T-helper 22 cell (primary cell): ENCODE measurements around the gene ZNF286A.
"Not testable (repeated sequence)": the region's sequence is repeated elsewhere in the genome, so short reads cannot be mapped to it uniquely, and the experiment has no call there.

Experiments
- DNase-seq: peaks from one replicate; pipeline ENCODE4 v3.0.0-alpha.2; 2020; ENCODE audit warnings: low read depth

Gene ZNF286A

DNA sequence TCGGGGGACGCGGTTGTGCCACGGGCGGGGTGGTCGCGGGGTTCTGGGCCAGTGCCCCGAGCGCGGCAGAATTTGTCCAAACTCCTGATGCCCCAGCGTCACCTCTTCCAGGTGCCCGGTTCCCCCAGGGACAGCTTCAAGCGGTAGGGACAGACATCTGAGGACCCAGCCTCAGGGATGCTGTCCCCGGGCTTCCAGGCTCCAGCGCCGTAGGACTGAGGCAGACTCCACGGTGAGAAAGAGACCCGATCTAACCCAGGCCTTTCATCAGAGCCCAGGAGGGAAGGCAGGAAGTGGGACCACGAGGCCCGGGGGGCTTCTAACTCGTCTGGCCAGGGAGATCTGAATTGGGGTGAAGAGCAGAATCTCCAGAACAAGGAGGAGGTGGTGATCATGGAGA lies 385 bp downstream of the ZNF286A start:
- DNase-seq = not testable (repeated sequence)

DNA sequence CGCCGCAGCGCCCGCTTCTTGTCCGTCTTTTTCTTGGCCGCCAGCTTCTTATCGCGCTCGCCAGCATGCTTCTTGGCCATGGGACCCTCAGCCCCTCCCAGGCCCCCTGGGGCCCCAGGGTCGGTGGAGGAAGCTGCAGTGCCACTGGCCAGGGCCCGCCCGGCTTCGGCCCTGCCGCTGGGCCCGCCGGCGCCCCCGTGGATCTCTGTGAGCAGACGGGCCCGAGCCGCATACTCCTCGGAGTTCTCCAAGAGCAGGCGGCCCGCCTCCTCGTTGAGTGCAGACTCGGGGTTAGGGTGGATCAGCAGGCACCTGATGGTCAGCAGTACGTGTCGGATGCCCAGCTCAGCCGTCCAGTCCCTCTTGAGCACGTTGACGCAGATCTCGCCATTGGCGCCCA lies 4.7 kb downstream of the ZNF286A start:
- not testable (repeated sequence) for DNase-seq

DNA sequence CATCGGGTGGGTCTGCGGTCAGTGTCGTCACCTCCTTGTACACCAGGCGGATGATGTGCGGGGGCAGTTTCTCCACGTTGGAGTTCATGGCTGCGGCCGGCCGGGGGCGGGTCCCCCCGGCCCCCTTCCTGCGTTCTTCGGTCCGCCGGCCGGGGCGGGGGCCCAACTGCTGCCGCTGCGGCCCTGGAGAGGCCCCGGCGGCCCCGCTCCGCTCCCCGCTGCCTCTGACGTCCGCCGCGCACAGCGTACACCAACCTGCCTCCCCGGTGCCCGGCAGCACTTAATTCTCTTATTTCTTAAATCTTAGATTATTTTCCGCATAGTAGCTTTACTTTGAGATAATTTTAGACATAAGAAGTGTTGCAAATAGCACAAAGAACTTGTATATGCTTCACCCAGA lies 5.3 kb downstream of the ZNF286A start:
- DNase-seq = not testable (repeated sequence)

DNA sequence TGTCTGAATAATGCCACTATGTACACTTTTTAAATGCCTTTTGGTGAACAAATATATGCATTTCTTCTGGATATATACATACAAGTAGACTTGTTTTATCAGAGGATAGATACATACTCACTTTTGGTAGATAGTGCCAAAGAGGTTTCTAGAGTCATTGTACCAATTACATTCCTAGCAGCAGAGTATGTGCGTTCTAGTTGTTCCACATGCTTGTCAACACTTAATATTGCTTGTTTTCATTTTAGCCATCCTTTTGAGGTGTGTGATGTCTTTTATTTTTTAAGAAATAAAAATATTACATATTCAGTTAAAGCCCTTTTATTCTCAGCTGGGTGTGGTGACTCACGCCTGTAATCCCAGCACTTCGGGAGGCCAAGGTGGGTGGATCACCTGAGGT lies 9.3 kb downstream of the ZNF286A start:
- DNase-seq = not testable (repeated sequence)

DNA sequence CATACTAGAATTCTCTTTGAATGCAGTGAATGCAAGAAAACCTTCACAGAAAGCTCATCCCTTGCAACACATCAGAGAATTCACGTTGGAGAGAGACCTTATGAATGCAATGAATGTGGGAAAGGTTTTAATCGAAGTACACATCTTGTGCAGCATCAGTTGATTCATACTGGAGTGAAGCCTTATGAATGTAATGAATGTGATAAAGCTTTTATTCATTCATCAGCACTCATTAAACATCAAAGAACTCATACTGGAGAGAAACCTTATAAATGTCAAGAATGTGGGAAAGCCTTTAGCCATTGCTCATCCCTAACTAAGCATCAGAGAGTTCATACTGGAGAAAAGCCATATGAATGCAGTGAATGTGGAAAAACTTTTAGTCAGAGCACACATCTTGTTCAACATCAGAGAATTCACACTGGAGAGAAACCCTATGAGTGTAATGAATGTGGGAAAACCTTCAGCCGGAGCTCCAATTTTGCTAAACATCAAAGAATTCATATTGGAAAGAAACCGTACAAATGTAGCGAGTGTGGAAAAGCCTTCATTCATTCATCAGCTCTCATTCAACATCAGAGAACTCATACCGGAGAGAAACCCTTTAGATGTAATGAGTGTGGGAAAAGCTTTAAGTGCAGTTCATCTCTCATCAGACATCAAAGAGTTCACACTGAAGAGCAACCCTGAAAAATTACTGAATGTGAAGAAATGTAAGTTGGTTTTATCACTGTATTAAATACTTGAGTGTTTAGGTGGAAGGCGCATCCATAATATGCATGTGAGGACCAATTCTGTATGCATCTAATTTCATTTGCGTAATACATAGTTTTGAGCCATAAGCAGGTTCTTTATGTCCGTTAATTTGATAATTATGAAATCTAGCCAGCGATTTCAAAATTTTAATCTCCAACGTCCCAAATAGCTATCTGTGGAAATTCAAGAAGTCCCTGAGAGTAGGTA lies 17.3 kb downstream of the ZNF286A start:
- DNase-seq = not testable (repeated sequence)

DNA sequence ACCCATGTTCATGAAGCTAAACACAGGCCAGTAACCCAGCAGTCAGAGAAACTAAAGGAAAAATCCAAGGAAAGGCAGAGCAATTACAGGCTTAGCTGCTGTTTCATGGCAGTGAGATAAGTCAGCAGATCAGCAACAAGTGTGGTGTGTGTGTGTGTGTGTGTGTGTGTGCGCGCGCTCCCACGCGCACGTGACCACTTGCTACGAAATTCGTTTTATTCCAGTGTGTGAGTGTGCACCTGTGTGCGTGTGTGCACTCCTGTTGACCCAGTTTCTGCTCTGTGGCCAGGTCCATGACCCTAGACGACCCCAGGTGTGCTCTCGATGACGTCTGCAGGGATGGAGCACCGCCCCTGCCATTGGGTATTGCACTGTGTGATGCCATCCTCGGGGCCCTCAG lies 31.0 kb downstream of the ZNF286A start:
- not testable (repeated sequence) for DNase-seq

DNA sequence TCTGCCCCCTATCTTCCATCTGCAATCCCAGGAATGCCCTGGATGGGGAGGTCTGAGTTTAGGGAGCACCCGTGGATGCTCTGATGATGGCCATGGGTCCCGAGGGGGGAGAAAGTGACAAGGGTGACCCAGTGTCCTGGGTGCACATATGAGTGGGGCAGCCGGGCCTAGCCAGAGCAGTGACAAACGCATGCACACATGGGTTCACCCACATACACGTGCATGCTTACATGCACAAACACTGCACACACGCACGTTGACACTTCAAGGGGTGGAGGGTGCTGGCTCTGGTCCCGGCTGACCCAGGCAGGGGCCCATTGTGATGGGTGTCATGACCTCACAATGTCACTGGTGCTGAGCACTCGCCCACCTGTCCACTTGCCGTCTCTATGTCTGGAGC lies 32.3 kb downstream of the ZNF286A start, which contains the start of gene TBC1D26:
TBC1D26 (plus strand) TSS at position 384 of the 400 bp plus-strand sequence. CDS start 3,066 bp downstream, outside the sequence.
- DNase-seq = not testable (repeated sequence)

DNA sequence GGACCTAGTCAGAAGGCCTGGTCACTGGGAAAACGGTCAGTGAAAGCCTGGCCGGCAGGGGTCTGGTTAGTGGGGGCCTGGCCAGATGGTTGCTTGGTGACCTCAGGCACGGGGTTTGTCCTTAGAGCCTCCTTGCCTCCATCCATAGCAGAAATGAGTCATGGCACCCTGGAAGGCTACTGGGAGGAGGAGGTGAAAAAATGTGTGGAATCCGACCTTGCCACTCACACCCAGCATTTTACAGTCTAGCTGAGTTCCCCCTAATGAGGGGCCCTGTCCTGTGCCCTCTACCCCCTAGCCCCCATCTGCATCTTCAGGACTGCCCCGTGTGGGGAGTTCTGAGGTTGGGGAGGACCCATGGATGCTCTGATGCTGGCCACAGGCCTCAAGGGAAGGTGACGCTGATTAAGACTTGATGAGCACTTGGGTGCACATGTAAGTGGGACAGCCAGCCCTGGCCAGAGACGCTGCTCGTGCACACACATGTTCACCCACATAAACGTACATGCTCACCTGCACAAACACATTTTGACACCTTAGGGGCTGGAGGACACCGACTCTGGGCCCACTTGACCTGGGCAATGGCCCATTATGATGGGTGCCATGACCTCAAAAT lies 33.7 kb downstream of the ZNF286A start:
- DNase-seq = not testable (repeated sequence)

DNA sequence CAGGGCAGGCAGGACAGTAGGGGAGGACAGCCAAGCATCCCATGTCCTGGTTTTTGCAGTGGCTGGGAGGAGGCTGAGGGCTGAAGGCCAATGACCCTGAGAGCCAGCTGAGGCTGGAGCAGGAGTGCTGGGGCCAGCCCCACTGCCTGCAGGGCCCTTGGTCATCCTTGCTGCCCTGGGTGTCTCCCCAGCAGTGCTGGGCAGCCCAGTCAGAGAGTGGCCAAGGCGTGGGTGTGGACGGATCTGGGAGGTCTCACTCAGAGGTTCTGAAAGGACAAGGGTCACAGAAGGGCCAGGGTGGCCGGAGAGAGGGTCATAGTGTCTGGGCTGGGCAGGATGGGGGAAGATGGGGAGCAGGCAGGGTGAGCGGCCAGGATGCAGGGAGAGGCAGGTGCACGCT lies 37.0 kb downstream of the ZNF286A start:
- DNase-seq = not testable (repeated sequence)

DNA sequence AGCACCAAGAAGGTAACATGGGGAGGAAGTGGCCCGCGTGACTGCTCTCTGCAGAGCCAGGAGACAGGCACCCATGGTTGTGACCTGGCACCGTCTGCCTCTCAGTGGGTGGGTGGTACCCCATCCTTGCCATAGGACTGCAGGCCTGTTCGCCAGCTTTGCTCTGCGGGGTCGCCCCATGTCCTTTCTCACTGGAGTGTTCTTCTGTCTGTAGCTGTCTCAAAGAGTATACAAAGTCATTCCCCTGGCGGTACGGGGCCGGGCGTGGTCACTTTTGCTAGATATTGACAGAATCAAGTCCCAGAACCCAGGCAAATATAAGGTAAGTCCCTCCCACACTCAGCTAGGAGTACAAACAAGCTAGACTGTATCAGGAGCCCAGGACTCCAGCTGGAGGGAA lies 38.5 kb downstream of the ZNF286A start:
- no peak for DNase-seq

DNA sequence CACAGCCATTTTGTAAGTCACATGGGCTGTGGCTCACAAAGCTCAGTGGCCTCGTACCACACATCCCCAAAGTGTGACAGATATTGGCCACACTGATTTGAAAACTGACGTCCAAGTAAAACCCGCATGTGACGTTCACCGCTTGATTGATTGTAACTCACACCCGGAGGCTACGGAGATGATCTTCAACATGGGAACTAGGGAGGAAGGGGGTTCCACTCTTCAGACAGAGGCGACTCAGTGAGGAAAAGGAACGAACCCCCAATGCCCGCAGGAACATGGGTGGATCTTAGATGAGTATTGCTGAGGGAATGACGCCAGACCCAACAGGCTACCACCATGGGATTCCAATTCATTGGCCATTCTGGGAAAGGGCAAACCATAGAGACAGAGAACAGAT lies 39.7 kb downstream of the ZNF286A start:
- not testable (repeated sequence) for DNase-seq

DNA sequence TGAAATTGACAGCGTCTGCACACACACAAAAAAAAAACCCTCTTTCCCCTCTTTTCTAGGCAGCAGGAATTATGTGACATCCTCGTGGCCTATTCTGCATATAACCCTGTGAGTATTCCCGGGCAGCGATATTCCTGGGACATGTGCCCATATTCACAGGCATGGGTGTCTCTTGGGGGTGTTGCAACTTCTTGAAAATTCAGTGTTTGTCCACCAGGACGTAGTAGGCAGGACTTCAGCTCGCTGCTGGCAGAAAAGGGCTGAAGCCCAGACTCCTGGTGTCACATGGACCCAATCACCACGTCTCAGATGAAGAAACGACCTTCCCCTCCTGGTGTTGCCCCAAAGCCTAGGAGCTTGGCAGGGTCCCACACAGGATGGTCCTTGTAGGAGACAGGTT lies 40.5 kb downstream of the ZNF286A start:
- not testable (repeated sequence) for DNase-seq

DNA sequence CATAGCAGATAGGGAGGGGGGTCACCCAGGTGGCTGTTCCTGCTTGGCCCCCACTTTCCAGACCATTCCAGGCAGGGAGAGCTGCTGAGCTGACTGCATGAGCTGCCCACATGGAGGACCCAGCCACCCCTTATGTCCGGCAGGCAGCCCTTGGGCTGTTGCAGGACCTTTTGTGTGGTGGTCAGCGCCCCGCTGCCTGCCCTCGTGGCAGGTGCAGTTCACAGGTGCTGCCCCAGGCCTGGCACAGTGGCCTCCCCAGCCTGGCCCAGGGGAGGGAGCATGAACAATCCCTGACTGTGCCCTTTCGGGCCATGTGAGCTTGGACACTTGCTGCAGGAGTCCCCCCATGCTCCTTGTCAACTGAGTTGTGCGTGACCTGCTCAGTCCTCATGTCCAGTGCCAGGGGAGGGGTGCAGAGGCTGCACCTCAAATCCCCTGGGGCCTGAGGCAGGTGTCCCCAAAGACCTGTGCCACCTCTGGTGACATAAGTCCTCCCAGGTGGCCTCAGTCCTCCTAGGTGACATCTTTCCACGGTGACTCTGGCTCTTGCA lies 41.1 kb downstream of the ZNF286A start:
- no peak for DNase-seq

DNA sequence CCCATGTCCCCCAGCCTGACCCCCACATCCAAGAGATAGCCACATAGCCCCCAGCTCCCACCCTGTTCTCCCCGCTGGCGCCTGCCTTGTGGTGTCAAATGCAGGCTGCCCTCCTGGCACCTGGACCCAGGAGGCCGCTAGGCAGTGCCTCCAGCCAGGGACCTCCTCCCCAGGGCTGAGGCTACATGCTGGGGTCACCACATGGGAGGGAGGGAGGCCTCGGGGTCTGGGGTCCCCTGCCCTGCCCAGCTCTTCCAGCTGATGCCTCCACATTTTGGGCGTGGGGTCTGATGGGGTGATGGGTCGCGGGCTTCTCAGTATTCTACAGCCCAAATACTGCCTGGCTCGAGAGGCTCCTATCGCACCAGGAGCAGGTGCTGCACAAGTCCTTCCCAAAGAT lies 42.1 kb downstream of the ZNF286A start:
- no peak for DNase-seq

DNA sequence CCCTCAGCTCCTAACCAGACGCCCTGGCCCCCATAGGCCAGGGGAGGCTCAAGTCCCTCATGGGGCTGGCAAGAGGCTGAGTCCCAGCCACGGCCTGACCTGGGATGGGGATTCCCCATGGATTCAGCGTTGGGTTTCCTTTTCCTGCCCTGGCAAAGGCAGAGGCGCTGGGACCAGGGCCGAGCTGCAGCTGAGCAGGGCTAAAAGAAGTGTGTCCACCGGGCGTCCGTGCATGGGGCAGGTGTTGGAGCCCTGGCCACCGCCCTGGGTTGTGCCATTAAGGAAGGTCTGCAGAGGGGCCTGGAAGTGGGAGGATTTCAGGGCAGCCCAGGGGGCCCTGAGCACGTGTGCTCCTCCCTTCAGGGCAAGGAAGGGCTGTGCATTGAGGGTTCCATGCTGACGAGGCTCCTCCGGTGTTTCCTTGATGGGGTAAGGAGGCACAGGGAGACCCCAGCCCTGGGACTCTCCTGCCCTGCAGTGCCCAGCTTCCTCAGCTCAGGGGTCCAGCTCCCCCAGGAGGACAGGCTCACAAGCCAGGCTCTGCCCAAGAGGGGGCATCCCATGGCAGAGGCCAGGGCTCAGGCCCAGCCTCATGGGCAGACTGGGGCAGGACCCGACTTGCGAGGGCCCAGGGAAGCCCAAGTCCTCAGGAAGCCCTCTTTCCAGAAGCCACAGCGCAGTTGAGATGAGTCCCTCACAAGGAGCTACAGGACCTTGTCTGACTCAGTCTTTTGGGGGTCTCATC lies 42.7 kb downstream of the ZNF286A start:
- DNase-seq = no peak

DNA sequence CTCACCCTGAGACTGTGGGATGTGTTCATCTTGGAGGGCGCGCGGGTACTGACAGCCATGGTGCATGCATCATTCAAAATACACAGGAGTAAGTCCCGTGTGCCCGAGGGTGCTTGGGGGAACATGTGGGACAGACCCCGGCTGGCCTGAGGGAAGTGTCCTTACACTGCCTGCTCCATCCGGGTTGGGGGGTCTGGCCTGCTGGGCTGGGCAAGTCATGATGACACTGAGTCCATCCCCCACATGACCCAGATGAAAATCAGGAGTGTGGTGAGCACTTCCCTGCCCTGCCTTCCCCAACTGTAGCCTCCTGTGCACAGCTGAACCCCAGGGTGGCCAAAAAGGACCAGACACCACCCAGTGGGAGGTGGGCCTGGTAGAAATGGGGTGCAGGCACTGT lies 43.4 kb downstream of the ZNF286A start:
- DNase-seq = no peak

DNA sequence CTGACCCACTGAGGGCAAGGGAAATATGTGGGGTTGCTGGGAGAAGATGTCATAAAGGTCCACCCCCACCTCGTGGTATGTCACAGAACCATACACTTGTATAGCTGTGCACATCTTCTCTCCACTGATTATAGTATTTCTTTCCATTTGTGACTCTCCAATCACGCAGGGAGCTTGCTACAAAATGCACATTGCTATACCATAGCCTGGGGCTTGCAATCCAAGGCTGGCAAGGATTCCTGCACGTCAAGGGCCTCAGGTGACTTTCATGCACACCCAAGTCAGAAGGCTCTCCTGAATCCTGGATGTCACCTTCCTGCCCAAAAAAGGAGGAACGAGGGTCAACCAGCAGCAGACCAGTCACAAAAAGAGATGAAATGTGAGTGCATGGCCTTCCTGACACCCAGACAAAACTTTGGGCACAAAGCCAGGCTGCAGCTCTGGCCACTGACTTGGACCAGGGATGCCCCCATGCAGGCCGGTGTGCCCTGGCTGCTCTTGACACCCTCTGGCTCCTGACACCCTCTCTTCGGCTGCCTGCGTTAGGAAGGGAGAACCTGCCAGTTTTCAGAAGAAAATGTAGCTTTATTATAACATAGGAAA lies 44.6 kb downstream of the ZNF286A start:
- no peak for DNase-seq

DNA sequence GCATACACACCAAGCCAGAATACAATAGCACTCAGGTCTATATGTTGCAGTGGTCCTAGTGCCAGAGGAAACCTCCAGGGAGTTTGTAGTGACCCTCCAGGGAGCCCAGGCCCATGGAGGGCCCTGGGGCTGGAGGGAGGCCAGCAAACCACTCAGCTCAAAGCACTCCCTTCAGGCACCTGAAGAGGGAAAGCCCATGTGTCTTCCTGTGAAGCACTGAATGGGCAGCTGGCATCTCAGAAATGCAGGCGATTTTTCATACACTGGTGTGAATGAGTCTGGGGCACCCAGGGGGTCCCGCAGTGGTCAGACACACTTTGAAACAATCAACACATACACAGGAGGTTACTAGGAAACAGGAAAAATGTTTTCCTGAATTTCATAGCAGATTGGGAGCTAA lies 45.3 kb downstream of the ZNF286A start:
- no peak for DNase-seq

DNA sequence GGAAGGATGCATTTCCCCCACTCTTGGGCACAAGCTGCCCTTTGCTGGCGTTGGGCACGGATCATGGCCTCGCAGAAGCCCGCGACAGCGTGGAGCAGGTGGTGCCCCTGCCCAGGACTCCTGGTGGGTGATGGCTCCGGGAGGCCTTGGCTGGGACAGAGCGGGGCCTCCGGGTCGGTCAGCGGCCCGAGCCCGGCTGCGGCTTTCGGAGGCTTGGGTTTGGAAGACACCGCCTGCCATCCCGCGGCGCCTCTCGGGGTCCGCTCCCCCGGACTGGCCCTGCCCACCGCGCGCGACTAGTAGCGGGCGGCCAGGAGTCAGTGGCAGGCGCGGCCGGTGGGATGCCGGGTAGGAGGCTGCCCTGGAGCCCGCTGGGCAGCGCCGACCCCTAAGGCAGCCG lies 49.9 kb downstream of the ZNF286A start:
- DNase-seq = not testable (repeated sequence)

DNA sequence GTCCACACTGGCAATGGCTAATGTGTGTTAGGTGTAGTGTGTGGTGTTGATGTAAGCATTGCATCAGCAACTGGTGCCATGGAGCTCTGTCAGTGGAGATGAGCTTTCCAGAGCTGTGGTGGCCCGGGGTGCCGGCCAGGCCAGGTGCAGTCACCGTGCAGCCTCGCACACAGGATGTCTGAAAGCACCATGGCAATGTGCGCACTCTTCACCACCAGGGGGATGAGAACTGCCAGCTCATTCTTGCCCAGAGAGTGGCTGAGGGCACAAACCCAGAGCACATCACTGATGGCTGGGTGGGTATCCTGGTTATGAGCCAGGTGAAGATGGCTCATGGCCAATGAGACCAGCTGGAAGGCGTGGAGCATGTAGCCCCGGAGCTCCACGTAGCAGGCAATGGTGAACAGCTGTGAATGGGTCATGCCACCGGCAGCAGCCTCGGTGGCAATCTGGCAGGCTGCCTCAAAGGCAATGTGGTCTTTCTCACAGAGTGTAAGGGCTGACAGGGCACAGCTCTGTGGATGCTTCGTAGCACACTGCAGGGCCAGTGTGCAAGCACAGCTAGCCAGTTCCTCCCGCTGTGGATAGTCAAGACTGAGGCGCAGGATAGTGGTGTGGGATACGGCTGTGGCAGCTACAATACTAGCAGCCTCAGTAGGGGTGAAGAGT lies 69.4 kb downstream of the ZNF286A start:
- not testable (repeated sequence) for DNase-seq
